Right atrium auricular region (tissue), 2 donors: ENCODE results near the gene TRMT2A. TPM values are rescaled to one million over a fixed set of nuclear protein-coding genes. Genes with fewer than 3 reads are reported as not detected.

Source experiments
- DNase-seq: peaks from one replicate; pipeline ENCODE4 v3.0.0-alpha.2; 2019; ENCODE audit warnings: low spot score
- H3K27ac ChIP-seq, 2 donors: fragments of 200-600 bp; sonication (generic); 1 replicate in 1 of 2; 2 replicates in 1 of 2; pipeline ENCODE4 v1.5.1; 2016 to 2019
- H3K27me3 ChIP-seq, 2 donors: fragments of 200-600 bp; sonication (generic); one replicate each; pipeline versions ENCODE4 v1.5.1 to v1.6.0; 2017 to 2019
- H3K36me3 ChIP-seq: fragments of 200-600 bp; sonication (generic); one replicate; pipeline ENCODE4 v1.5.1; 2016
- H3K4me1 ChIP-seq, 2 donors: fragments of 200-600 bp; sonication (generic); one replicate each; pipeline versions ENCODE4 v1.5.1 to v1.6.0; 2017 to 2019
- H3K4me3 ChIP-seq, 2 donors: fragments of 200-600 bp; sonication (generic); 1 replicate in 1 of 2; 2 replicates in 1 of 2; pipeline ENCODE4 v1.5.1; 2017 to 2019; ENCODE audit warnings: mild to moderate bottlenecking in 1 of 2, moderate library complexity in 1 of 2
- H3K9me3 ChIP-seq, 2 donors: fragments of 200-600 bp; sonication (generic); one replicate each; pipeline ENCODE4 v1.5.1; 2019
- total RNA-seq, 2 donors: library from RNA; depleted of rRNA; stranded (reverse); fragments of >200 nt; gene quantifications; one replicate each; pipeline ENCODE4 v1.1.0, GENCODE V29; 2016
- TF ChIP-seq, protein P1 (sequence below), 2 donors: fragments of 200-600 bp; sonication (generic); IDR thresholded peaks; one replicate each; pipeline ENCODE4 v1.5.1; 2019; ENCODE audit warnings: antibody characterized with exemption in 2 of 2

The TRMT2A gene, protein sequence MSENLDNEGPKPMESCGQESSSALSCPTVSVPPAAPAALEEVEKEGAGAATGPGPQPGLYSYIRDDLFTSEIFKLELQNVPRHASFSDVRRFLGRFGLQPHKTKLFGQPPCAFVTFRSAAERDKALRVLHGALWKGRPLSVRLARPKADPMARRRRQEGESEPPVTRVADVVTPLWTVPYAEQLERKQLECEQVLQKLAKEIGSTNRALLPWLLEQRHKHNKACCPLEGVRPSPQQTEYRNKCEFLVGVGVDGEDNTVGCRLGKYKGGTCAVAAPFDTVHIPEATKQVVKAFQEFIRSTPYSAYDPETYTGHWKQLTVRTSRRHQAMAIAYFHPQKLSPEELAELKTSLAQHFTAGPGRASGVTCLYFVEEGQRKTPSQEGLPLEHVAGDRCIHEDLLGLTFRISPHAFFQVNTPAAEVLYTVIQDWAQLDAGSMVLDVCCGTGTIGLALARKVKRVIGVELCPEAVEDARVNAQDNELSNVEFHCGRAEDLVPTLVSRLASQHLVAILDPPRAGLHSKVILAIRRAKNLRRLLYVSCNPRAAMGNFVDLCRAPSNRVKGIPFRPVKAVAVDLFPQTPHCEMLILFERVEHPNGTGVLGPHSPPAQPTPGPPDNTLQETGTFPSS
- total RNA-seq: 10 to 100 TPM; 16.0 to 17.6 TPM

DNA sequence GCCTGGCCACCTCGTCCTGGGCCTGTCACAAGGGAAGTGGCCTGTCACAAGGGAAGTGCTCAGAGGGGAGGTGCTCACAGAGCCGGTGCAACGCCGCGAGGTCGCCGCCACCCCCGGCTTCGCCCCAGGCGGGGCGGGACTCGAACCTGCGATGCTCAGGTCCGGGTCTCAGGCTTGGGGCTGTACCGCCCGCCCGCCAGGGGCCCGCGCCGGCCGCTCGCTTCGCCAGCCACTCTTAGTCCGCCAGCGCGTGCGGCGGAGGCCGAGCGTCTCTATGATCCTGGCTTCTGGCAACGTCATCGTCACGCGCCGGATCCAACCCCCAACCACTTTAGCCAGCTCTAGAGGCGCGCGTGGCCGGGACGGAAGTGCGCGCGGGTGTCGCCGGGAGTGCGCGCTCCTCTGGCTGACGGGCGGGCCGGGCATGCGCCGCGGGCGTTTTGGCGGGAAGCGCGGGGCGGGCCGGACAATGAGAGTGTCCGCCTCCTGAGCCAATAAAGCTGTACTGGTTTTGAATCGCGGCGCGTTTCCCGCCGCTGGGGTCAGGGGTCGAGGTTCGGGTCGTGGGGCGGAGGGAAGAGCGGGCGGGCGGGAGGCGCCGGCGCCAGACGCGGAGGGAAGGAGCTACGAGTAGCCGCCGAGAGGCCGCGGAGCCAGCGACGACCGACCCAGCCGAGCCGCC lies at the start of gene TRMT2A:
Gene TRMT2A, minus strand, starts transcription at position 276 of the 682 bp plus-strand sequence. CDS start 320 bp downstream, outside the sequence.
- DNase-seq: peak; percentile 98
- H3K4me3 ChIP-seq: peak within 1 kb of the TSS; percentile 91
- peaks cover 0 to 49% of the 10 kb centered on the region in 2 donors for H3K4me1 ChIP-seq
- TF ChIP-seq, protein P1, sequence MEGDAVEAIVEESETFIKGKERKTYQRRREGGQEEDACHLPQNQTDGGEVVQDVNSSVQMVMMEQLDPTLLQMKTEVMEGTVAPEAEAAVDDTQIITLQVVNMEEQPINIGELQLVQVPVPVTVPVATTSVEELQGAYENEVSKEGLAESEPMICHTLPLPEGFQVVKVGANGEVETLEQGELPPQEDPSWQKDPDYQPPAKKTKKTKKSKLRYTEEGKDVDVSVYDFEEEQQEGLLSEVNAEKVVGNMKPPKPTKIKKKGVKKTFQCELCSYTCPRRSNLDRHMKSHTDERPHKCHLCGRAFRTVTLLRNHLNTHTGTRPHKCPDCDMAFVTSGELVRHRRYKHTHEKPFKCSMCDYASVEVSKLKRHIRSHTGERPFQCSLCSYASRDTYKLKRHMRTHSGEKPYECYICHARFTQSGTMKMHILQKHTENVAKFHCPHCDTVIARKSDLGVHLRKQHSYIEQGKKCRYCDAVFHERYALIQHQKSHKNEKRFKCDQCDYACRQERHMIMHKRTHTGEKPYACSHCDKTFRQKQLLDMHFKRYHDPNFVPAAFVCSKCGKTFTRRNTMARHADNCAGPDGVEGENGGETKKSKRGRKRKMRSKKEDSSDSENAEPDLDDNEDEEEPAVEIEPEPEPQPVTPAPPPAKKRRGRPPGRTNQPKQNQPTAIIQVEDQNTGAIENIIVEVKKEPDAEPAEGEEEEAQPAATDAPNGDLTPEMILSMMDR (IDR thresholded peaks at IDR 0.05): no peak
- no peaks in the 10 kb centered on the region for H3K9me3 ChIP-seq
- no peaks in the 10 kb centered on the region for H3K27me3 ChIP-seq
- peaks cover 51% of the 10 kb centered on the region for H3K36me3 ChIP-seq
- H3K27ac ChIP-seq: peak within 1 kb of the TSS; percentile 88 to 93

DNA sequence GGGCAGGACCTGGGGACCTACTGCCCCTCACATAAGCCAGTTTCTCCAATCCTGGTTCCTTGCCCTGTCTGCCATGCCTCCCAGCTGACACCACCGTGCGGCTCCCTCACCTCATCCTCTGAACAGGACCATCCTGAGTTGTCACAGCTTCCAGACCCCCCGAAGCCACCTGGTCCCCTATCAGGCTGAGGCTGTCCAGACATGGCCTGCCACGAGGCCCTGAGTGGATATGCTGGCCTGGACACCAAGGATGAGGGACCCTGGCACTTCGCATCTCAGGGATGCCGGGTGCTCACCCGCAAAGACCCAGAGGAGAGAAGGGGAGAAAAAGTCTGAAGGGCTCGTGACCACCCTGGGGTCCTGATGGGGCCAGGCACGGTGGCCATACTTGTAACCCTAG lies 49.7 kb upstream of the TRMT2A start:
- Histone ChIP-seq H3K36me3 (no peaks in the 10 kb centered on the region), H3K4me1 (no peaks in the 10 kb centered on the region), H3K9me3 (no peaks in the 10 kb centered on the region), H3K27me3 (no peaks in the 10 kb centered on the region), H3K27ac (no peak overlapping the region), H3K4me3 (no peak overlapping the region)
- DNase-seq: no peak
- TF ChIP-seq, protein P1 (IDR thresholded peaks at IDR 0.05): no peak

DNA sequence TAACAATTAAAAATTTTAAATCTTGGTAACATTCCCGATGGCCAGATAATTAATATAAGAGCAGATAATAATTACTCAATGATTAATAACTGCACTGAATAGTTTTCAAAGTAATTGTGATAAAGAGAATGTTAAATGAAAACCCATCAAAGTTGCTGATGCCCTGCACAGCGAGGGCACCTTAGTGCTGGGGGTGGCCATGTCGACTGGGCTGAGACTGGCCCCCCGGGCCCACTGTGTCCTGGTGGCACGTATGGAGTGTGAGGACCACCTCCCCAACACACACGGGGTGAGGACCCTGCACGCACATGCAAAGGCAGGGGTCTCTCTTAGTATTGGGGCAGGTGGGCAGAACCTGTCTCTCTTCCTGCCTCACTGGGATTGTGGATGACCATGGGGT lies 48.9 kb upstream of the TRMT2A start:
- Histone ChIP-seq H3K27me3 (no peaks in the 10 kb centered on the region), H3K36me3 (no peaks in the 10 kb centered on the region), H3K27ac (no peak overlapping the region), H3K4me3 (no peak overlapping the region), H3K9me3 (no peaks in the 10 kb centered on the region), H3K4me1 (no peaks in the 10 kb centered on the region)
- TF ChIP-seq, protein P1 (IDR thresholded peaks at IDR 0.05): no peak
- DNase-seq: no peak

DNA sequence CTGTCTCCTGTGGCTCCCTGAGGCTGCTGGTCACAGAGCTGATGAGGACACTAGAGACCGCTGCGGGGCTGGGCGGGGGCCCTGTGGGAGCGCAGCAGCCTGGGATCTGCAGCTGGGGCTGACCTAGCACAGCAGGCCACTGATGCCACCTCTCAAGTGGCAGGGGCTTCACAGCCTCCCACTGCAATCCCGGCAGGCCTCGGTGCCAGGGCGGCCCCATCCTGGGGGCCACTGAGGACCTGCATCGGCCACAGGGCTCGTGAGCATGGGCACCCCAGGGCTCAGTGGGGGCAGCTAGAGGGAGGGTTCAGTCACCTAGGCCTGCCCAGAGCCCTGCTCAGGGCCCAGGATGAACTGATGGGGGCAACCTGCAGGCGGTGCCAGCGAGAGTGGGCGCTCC lies 48.4 kb upstream of the TRMT2A start:
- Histone ChIP-seq H3K27ac (no peak overlapping the region), H3K4me3 (no peak overlapping the region), H3K27me3 (no peaks in the 10 kb centered on the region), H3K4me1 (no peaks in the 10 kb centered on the region), H3K9me3 (no peaks in the 10 kb centered on the region), H3K36me3 (no peaks in the 10 kb centered on the region)
- TF ChIP-seq, protein P1 (IDR thresholded peaks at IDR 0.05): no peak
- DNase-seq: no peak

DNA sequence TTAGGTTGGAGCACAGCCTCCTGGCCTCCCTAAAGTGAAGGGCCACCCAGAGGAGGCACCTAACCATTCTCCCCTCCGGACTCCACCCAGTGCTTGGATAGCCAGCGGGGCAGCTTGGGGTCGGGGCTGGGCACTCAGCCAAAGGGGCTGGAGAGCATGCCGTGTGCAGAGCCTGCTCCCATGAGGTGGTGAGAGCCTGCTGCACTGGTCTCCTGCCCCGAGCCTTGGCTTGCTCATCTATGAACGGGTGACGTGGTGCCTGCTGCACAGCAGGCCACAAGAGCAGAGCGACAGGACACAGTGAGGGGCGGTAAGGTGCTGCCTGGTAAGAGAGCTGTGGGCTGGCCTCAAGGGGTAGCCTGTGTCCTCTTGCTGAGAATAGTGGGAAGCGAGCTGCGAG lies 47.8 kb upstream of the TRMT2A start:
- no peaks in the 10 kb centered on the region for H3K4me1 ChIP-seq
- H3K9me3 ChIP-seq: no peaks in the 10 kb centered on the region
- TF ChIP-seq, protein P1 (IDR thresholded peaks at IDR 0.05): no peak

More for the DNA sequence above, 47.8 kb upstream of the TRMT2A start:
- Histone ChIP-seq H3K27me3 (no peaks in the 10 kb centered on the region), H3K36me3 (no peaks in the 10 kb centered on the region), H3K4me3 (no peak overlapping the region), H3K27ac (no peak overlapping the region)
- no peak for DNase-seq
